GM19239 (cell line): ENCODE results near the gene COX6B2.
"Not testable (repeated sequence)": the region's sequence is repeated elsewhere in the genome, so short reads cannot be mapped to it uniquely, and the experiment has no call there.

Source experiments
- DNase-seq: peaks from one replicate; pipeline ENCODE4 v3.0.0; 2011; ENCODE audit warnings: low spot score; ENCODE audit not compliant: insufficient read length
- FAIRE-seq: peaks from 2 replicates; lab custom pipeline; 2011; peaks lifted over from hg19 to GRCh38; lab: Jason Lieb, UNC

Gene COX6B2

GRCh38 chr19:55345818-55346724 lies 8.4 kb downstream of the COX6B2 start:
- no peak for DNase-seq
- no peak for FAIRE-seq

GRCh38 chr19:55345101-55345817 lies 9.3 kb downstream of the COX6B2 start:
- FAIRE-seq: no peak
- no peak for DNase-seq

GRCh38 chr19:55344444-55344843 lies 10.1 kb downstream of the COX6B2 start:
- FAIRE-seq: no peak
- DNase-seq: no peak

- no peak for DNase-seq
- FAIRE-seq: no peak
Observed at GRCh38 chr19:55341595-55342531, 12.7 kb downstream of the COX6B2 start.

- DNase-seq (peak; percentile 97), FAIRE-seq (peak; percentile 64)
Observed at GRCh38 chr19:55341171-55341588, 13.3 kb downstream of the COX6B2 start.

- no peak for FAIRE-seq
Observed at GRCh38 chr19:55340784-55341147, 13.8 kb downstream of the COX6B2 start.

GRCh38 chr19:55339889-55340783 lies 14.4 kb downstream of the COX6B2 start:
- DNase-seq (no peak), FAIRE-seq (no peak)

More at GRCh38 chr19:55340784-55341147, 13.8 kb downstream of the COX6B2 start:
- DNase-seq: no peak

- peak; percentile 100 for FAIRE-seq
- DNase-seq: peak; percentile 98
Observed at GRCh38 chr19:55339105-55339888, 15.2 kb downstream of the COX6B2 start, which contains the start of gene KMT5C. Gene KMT5C (plus strand): TSS chr19:55339876. CDS start chr19:55341937, 2,061 bp downstream.

- DNase-seq: no peak
- no peak for FAIRE-seq
Observed at GRCh38 chr19:55336101-55336500, 18.4 kb downstream of the COX6B2 start.

GRCh38 chr19:55333870-55334269 lies 20.6 kb downstream of the COX6B2 start:
- FAIRE-seq: no peak

GRCh38 chr19:55329791-55330190 lies 24.7 kb downstream of the COX6B2 start:
- FAIRE-seq, DNase-seq: not testable (repeated sequence)

More at GRCh38 chr19:55333870-55334269, 20.6 kb downstream of the COX6B2 start:
- DNase-seq: no peak

- not testable (repeated sequence) for FAIRE-seq, DNase-seq
Observed at GRCh38 chr19:55328774-55329318, 25.7 kb downstream of the COX6B2 start.

GRCh38 chr19:55325172-55325571 lies 29.3 kb downstream of the COX6B2 start, which contains the start of gene TMEM150B:
Gene TMEM150B (minus strand): TSS chr19:55325341. CDS start chr19:55321036, 4,305 bp downstream.
- DNase-seq (no peak), FAIRE-seq (no peak)

GRCh38 chr19:55324662-55325061 lies 29.9 kb downstream of the COX6B2 start:
- FAIRE-seq (no peak), DNase-seq (no peak)

- DNase-seq: no peak
- FAIRE-seq: no peak
Observed at GRCh38 chr19:55322204-55322885, 32.2 kb downstream of the COX6B2 start.

GRCh38 chr19:55321466-55322137 lies 32.9 kb downstream of the COX6B2 start:
- no peak for FAIRE-seq
- no peak for DNase-seq
